ENCODE measurements around the gene RTKN2.
A peak's percentile ranks its signal among the peaks of the same experiment; 100 is the strongest.

The RTKN2 gene

DNA sequence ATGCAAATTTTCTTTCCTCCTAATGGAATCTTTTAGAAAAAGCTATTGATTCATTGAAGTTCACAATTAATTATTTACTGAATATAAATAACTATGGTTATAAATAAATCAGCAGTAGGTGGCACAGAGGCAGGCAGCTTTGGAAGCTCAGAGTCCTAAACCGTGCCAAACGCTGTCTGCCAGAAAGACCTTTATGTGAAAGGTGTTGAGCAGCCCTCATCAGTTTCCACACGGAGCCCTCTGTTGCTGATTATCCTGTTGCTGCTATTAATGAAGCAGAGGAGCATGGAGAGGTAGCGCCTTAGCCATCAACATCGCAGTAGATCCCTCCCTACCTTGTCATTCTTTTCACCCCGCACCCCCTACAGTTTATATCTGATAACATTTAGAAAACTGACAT is 51.0 kb downstream of the RTKN2 start:
- DNase-seq, result no peak

DNA sequence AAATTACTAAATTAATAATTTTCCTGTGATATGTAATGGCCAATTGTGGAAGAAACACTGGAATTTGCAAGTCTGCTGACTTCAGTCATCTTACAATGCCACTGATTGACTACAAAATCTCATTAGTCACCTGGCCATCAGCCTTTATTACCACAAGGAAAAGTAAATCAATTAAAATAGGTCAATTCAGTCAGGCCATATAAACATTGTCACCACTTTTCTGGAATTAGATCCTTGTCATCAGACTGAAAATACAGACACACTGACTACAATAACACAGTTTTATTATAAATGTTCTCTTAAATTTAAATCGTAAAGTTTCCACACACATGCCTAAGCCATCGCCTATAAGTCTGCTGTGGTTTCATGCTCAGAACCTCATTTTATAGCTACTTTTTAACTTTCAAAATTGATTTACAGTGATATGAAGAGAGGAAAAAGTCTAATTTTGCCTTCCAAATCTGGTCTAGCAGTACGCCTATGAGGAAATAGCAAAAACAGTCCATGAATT is 54.2 kb downstream of the RTKN2 start:
- DNase-seq, result no peak

DNA sequence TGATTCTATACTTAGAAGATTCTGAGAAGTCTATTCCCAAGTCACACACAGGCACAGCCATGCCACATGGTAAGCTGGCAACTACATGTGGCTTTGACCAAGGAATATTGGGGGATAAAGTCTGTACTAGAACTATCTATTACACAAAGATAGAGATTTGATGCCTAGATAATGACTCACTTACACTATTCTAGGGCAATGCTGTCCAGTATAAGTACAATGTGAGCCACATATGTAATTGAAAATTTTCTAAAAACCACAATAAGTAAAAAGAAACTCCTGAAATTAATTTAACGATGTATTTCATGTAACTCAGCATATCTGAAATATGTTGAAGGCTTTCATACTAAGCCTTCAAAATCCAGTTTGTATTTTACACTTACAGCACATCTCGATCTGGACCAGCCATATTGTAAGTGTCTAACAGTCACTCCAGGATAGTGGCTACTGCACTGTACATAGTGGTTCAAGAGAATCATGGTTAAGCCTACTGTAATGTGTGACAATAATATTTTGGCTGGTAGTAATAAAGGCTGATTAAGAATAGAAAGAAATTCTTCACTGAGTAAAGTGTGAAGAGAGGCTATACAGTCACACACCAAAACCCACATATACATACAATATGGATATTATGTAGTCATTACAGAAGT is 62.8 kb downstream of the RTKN2 start:
- no peak for DNase-seq

DNA sequence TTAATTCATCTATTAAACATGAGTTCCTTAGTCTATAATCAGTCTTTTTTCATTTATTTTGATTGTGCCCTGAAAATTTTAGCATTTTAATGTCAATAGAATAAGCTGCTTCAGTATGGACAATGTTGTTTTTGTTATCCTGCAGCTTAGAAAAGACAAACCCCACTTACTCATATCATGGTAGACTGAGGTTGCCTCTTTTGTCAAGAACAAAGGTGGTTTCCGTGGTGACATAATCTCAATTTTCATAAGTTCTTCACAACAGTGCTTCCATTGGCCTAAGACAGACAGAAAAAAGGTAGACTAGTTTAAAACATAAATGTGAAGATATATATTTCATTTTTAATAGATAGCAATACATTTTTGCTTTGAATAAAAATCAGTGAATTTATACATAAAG is 69.1 kb downstream of the RTKN2 start:
- DNase-seq, result peak; percentile 53

DNA sequence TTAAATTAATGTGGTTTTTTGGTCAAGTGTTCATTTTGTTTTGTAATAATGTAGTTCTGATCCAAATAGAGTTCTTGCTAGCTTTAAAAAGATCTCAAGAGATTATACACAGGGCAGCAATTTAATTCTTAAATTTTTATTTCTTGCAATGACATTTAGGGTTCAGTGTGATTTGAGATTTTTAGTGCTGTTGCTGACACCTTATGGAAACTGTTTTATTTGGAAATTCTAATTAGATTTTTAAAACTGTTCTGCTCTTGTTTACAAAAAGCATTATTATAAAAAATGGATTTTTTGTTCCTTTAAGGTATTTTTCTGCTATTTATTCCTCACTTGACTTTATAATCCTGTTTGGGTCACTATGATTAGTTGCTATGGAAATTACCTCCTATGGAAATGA is 72.1 kb downstream of the RTKN2 start:
- no peak for DNase-seq

DNA sequence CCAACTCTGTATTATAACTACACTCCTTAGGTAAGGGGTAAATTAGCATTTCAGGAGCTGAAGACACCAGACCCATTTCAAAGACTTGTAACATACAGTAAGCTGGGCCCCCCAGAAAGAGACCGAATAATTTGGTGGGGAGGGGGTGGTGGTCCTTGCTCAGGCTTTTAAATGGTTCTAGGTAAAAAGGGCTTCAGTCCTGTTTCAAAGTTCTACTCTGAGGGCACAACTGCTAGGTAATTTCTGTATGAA is 73.0 kb downstream of the RTKN2 start:
- DNase-seq, result no peak

DNA sequence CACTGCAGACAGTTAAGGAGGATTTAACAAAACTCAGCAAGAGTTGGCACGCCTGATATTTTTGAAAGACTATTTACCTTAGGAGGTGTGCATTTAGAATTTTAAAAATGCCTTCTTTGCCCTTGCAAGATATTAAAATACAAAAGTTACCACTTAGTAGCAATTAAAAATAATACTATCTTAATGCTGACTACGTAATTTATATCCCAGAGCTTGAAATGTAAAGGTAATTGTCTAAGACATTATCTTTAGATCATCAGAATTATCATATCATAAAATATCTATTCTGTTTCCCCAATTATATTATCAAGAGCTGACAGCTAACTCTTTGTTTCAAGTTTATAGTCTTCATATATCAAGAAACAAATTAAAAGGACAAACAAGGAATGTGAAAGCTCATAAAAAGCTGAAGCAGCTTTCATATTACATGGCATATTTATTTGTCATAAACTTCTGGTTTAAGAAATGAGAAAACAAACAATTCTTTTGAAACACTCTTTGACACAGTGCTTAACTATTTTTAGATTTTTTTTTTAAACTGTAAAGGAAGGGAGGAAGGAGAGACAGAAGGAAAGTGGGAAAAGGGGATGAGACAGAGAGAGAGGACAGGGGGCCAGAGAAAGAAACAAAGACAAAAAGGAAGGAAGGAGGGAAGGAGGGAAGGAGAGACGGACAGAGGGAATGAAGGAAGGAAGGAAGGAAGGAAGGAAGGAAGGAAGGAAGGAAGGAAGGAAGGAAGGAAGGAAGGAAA is 73.5 kb downstream of the RTKN2 start:
- no peak for DNase-seq

DNA sequence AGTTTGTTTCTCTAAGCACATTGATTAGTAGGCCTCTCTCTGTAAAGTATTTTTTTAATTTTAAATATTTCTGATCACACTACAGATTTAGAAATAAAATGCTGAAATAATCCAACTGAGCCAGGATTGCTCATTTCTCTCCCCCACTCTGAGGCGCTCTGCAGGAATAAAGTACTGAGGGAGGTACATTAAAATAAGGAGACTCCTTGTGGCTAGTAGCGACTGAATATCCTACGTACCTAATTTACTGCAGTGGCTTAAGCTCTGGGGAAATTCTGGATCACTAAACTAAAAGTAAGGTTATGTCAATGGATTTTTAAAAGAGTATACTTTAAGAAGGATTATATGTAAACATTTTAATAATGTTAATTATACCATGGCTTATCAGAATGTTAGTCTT is 75.2 kb downstream of the RTKN2 start:
- no peak for DNase-seq

DNA sequence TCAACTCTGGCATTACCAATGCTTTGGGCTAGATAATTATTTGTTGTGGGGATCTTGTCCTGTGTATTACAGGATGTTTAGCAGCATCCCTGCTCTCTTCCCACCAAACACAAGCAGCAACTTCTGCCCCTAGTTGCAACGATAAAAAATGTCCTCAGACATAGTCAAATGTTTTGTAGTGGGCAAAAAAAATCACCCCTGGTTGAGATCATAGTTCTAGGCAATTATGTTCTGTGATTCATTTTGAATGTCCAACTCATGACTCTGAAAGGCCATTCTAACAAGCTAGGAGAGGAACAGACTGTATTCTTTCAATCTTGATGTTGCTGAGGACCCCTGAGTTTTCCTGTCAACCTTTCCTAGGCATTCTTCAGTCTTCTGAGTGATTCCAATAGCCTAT is 79.5 kb downstream of the RTKN2 start:
- no peak for DNase-seq

DNA sequence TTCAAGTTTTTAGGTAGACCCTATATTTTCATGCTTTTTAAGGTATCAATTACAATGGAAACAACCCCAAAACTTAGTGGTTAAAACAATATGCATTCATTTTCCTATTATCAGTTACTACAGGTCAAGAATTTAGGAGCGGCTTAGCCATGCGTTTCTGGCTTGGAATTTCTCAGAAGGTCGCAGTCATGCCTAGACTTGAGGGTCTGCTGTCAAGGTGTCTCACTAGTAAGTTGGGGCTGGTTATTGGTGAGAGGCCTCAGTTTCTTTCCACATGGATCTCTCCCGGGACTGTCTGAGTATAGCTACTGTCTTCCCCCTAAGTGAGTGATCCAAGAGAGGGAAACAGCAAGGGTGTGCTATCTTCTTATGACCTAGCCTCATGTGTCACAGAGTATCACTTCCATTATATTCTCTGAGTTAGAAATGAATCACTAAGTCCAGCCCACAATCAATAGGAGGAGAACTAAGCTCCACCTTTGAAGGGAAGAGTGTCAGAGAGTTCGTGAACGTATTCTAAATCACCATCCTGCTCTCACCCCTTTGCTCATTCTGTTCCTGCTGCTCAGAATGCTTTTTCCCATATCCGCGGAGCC is 80.5 kb downstream of the RTKN2 start:
- no peak for DNase-seq

DNA sequence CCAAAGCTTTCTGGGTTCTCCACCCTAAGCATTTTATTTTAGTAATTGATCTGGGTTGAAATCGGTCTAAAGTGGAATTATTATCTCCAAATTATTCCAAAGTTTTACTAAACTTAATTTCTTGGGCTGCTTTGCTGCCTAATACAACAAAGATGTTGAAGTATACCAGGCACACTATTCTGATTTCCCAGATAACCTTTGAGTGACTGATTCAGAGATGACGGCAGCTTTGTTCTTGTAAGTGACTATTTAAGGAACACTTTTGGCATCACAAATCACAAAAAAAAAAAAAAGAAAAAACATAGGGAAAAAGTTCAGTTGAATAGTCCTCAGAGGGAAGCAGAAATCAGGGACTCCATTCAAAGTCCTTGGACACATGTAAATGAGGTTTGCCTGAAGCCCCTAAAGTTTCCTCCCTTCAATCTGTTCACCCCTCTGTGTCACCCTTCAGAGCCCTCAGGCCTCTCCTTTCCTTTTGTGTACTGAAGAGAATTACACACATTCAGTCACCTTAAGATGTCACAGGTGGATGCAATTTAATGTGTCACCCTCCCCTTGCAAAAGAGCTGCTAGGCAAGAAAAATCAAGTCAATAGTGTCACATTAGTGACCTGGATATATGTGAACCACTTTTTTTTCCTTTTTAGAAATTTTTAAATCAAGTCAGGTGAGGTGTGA is 81.5 kb downstream of the RTKN2 start:
- no peak for DNase-seq

DNA sequence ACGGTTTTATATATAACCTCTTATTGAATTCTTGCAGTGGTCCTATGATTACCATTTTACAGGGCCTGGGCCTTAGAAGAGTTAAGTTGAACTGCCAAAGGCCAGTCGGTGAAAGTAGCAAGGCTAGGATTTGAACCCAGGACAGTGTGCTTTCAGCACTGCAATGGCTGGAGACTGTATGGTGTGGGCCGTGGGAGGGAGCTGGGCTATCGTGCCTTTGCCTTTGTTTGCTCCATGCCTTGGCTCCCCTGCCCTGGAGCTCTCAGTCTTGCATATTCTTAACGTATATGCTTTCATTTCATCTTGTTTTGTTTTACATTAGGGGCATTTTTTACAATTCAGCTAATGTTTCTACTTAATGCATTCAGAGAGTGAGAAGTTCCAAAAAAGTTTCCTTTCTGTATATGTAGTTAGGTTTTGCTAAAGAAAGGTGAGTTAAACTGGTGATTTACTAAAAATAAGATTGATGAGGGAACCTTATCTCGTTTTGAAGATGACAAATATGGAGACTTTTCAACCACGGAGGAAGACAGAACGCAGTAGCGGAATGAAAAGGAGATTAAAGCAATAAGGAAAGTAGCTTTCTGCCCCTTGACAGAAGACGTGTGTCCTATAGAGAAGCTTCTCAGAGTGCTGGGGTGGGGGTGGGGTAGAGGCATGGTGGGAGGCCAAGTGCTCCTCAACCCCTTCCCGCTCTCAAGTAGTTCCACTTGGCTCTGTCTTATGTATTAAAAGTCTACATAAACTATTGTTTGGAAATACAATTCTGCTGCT is 82.5 kb downstream of the RTKN2 start:
- no peak for DNase-seq

DNA sequence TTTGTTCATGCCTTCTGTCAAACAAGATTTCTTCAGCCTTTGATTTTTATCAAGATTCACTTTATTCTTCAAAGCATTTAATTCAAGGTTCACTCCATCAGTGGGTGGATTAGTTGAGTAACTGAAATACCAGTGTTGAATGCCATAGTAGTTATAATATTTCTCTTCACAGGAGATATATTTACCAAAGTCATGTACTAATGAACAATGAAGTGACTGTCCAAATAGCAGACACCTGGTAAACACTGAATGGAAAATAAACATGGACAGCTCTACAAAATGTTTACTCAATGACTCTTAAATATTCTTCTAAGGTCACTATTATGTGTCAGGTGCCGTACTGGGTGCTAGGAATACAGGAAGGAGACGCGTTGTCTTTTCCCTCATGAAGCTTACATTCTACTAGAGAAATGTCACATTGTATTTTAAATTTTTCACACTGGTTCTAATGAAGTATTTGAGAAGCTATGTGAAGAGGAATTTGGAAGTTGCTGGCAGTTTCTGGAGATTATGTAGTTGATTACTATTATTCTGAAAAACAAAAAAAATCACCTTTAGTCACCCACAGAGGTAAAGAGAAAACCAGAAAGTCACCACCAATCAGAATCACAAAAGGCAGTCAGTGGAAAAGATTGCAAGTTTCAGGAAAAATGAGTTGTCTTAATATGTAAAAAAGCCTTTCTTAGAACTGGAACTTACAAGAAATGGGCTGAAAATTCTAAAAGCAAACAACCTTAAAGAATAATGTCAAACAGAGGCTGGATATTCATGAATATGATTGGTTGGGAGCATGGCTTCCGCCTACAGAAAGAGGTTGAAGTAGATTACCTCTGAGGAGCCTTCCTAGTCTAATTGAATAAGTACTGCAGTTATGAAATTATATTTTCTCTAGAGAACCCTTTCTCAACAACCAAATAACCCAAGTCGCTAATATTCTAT is 84.5 kb downstream of the RTKN2 start:
- no peak for DNase-seq

DNA sequence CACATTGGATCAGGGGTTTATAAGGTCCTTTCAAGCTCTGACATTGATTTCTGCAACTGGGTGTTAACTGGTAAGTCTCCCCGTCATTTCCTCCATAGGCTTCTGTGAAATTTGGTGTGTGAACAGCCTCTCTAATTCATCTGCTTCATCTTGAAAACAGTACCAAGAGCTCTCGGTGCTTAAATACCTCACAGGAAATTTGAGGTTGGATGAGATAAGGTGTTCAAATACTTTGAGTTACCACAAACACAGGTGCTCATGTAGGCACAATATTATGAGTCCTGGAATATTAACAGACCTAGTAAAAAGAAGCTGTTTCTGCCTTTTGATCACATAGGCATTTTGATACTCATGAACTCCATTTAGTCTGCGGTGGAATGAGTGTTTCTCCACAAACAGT is 85.2 kb downstream of the RTKN2 start:
- DNase-seq, result peak; percentile 87

DNA sequence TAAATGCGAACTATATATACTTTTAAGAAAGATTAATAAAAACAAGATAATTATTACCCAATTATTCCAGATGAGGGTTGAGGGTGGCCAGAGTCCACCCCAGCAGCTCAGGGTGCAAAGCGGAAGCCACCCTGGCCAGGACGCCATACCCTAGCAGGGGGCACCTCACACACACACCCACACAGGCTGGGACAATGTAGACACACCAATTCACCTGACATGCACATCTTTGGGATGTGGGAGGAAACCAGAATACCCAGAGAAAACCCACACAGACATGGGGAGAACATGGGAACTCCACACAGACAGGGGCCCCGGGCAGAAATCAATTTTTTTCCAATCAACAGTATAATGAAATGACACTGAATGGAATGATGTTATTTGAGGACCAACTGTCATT is 86.0 kb downstream of the RTKN2 start:
- no peak for DNase-seq

DNA sequence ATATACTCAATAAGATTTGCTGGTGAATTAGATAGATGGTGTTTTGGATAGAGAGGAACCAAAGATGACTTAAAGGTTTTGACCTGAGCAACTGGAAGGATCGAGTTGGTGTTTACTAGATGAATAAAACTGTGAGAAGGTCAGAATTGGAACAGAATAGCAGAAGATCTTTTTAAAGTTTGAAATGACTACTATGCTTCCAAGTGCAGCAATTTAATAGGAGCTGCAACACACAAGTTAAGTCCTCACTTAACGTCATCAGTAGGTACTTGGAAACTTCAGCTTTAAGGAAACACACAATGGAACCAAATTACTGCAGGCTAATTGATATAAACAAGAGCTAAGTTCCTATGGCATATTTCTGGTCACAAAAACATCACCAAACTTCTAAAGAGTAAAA is 86.5 kb downstream of the RTKN2 start:
- DNase-seq, result no peak

DNA sequence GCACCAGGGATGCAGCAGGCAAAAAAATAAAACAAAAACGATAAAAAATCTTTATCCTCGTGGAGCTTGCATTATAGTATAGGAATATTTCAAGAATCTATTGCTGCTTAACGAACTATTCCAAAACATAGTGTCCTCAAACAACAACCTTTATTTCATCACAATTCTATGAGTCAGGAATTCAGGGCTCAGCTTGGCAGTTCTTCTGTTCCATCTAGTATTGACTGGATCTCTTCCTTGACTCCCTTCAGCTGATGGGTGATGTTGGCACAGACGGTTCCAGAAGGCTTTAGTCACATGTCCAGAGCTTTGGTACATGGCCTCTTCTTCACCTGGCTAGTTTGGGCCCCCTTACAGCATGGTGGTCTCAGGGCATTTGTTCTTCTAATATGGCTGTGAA is 88.0 kb downstream of the RTKN2 start:
- DNase-seq, result no peak

DNA sequence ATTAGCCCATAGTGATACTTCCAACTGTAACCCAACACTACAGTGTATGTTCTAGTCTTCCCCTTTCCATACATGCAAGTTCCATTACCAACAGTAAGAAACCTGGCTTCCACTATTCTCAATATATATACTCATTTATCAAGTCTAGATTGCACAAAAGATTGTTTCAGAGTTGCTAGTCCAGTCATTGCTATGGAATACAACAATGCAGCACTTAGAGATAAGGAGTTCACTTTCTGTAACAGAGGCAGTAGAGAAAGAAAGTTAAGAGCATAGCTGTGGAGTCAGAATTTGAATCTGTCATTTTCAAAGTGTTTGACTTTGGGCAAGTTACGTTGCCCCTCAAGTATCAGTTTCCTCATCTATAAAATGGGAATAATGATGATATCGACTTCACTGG is 90.1 kb downstream of the RTKN2 start:
- no peak for DNase-seq

DNA sequence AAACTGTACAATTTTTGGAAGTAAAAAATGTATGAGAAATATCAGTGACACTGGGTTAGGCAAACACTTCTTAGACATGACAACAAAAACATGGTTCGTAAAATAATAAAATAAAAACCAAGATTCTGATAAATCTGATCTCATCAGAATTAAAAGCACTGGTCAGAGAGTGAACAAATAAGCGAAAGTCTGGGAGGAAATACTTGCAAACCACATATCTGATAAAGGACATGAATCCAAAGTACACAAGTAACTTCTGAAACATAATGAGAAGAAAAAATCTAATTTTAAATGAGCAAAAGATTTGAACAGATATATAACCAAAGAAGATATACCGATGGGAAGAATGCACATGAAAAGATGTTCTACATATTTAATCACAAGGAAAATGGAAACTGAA is 91.5 kb downstream of the RTKN2 start:
- no peak for DNase-seq

DNA sequence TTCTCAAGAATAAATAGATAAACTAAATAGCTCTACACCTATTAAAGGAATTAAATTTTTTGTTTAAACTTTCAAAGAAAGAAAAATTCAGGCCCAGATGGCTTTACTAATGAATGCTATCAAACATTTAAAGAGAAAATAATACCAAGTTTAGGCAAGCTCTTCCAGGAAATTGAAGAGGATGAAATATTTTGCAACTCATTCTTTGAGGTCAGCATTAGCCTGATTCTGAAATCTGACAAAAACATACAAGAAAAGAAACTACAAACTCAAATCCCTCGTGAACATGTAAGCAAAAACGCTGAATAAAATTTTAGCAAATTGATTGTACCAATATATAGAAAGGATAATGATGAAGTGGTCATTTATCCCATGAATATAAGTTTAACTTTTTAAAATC is 93.4 kb downstream of the RTKN2 start:
- no peak for DNase-seq

DNA sequence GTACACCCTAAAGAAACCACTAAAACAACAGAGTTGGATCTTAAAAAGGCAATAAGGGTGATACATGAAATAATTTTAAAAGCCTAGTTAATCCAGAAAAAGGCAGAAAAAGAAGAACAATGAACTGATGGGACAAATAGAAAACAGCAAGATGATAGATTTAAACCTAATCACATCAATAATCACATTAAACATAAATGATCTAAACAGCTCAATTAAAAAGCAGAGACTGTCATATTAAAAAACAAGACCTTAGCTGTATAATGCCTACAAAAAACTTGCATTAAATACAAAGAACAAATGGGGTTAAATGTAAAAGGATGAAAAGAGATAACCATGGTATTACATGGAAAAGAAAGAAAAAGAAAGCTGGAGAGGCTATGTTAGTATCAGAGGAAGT is 96.2 kb downstream of the RTKN2 start:
- DNase-seq, result no peak

DNA sequence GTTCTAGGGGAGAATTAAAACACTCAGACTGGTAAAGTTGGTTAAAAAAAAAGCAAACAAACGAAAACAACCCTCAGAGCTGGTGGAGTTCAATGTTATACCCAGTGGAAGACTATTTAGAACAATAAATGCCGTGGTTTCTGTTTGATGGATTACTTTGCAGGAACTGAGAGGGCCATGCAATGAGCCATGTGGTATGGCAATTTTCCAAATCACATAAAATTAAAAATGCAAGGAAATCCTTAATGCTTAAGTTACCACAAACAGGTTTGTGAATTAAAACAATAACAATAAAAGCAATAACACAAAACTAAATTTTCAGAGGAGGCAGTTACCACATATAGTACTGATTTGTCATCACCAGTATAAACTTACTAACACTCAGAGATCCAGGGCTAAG is 96.9 kb downstream of the RTKN2 start:
- DNase-seq, result no peak
